WI38 (cell line): ENCODE data around the gene CALR.
"Not testable (repeated sequence)": the region's sequence is repeated elsewhere in the genome, so short reads cannot be mapped to it uniquely, and the experiment has no call there.

Source experiments
- H3K4me3 ChIP-seq: 2 replicates; pipeline ENCODE4 v1.5.1; 2011; ENCODE audit warnings: low read depth, mild to moderate bottlenecking, control low read depth, low read length
- CTCF ChIP-seq: IDR thresholded peaks from 2 replicates; pipeline ENCODE4 v1.5.1; 2012; ENCODE audit warnings: low read depth, mild to moderate bottlenecking, control low read depth, low read length

The CALR gene

DNA sequence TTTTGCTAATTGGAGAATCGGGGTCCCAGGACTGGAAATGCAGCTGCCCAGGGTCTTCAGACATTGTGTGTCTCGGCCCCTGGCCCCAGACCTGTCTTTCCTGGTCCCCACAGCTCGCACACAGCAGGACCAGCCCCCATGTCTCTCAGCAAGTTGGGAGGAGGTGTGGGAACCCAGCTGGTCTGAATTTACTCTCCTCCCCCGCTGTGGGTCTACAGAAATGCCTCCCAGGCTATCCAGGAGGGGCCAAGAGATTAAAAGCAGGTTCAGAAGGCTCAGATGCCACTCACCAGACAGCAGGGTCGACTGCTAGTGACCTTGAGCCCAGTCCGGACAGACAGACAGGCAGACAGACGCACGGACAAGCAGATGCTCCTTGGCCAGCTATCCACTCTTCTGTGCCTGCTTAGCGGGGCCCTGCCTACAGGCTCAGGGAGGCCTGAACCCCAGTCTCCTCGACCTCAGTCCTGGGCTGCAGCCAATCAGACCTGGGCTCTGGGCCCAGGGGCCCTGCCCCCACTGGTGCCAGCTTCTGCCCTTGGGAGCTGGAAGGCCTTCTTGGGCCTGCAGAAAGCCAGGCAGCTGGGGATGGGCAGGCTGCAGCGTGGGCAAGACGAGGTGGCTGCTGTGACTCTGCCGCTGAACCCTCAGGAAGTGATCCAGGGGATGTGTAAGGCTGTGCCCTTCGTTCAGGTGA, 31.0 kb downstream of the CALR start, which contains the start of gene DAND5:
TSS of gene DAND5 (plus strand) at position 285 of the 697 bp plus-strand sequence. CDS start at position 370, 85 bp downstream.
- no peak for TF ChIP-seq CTCF
- H3K4me3 ChIP-seq, result no peak within 1 kb of the TSS

DNA sequence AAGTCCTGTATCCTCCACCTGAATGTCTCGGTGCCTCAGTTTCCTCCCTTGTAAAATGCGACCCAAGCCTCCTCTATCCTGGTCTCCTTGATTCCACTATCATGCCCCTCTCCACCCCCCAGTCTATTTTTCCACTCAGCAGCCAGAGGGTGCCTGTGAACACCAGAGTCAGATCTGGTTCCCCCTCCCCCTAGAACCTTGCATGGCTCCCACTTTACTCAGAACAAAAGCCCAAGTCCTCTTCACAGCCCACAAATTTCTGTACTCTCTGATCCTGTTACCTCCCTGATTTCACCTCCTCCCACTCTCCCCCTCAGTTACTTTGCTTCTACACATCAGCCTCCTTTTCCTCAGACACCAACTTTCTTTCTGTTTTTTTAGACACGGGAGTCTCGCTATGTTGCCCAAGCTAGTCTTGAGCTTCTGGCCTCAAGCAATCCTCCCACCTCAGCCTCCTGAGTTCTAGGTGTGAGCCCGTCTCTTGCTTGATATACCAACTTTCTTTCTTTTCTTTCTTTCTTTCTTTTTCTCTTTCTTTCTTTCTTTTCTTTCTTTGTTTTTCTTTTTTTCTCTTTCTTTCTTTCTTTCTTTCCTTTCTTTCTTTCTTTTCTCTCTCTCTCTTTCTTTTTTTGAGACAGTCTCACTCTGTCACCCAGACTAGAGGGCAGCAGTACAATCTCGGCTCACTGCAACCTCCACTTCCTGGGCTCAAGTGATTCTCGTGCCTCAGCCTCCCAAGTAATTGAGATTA, 31.8 kb downstream of the CALR start:
- no peak for TF ChIP-seq CTCF

DNA sequence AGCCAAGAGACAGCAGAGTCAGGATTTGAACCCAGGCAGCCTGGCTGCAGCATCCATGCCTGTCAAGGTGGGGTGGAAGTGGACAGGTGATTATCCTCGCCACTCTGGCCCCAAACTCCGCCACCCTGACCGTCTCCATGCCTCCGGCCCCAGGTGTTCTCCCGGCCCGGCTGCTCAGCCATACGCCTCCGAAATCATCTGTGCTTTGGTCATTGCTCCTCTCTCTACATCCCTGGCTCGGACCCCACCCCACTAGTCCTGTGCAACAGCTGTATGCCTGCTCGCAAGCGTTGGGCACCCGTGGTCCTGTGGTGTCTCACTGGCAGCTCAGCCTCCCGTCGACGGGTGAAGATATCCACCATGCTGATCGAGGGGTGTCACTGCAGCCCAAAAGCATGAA, 34.8 kb downstream of the CALR start:
- no peak for TF ChIP-seq CTCF
- H3K4me3 ChIP-seq, result no peak overlapping the region

More for the DNA sequence above, 31.8 kb downstream of the CALR start:
- no peak overlapping the region for H3K4me3 ChIP-seq

DNA sequence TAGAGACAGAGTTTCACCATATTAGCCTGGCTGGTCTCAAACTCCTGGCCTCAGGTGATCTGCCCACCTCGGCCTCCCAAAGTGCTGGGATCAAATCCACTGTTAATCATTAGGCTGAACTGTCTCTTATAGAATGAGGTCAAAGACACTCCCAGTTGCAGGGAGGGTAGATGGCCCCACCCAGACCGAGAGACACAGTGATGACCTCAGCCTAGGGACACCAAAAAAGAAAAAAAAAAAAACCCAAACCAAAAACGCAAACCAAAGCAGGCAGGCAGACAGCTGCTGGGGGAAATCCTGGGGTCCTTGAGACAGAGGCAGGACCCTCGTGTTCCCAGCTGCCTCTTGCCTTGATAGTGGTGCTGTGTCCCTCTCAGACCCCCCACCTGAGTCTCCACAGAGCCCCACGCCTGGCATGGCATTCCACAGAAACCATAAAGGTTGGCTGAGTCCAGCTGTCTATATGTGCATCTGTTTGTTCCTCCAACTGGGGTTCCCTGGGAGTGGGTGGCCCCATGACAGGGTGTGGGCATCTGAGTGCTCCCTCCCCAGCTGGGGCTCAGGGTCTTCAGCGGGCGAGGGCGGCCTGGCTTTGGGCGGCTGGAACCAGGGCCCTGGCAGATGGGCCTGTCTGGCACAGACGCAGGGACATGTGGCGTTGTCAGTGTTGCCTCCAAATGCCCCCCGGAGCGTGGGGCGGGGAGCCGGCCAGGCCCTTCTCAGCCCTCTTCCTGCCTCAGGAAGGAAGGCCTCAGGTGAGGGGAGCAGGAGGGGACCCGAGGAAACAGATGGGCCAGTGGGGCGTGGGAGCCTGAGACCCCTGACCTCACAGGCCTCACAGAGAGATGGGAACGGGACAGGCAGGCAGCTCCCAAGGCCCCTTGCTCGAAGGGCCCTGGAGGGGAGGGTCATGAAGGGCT, 36.2 kb downstream of the CALR start:
- H3K4me3 ChIP-seq, result no peak overlapping the region
- no peak for TF ChIP-seq CTCF

GRCh38 chr19:12975221-12975741, 36.9 kb downstream of the CALR start:
- H3K4me3 ChIP-seq, result no peak overlapping the region
- no peak for TF ChIP-seq CTCF

DNA sequence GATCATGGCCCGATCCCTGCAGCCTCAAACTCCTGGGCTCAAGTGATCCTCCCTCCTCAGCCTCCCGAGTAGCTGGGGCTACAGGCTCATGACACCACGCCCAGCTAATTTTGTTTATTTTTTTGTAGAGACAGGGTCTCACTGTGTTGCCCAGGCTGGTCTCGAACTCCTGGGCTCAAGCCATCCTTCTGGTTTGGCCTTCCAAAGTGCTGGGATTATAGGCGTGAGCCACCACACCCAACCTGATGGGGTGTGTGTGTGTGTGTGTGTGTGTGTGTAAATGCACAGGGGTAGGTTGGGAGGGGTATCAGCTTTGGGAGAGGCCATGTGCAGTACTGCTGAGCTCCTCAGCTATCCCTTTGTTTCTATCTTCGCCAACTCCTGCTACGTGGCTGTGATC, 37.7 kb downstream of the CALR start:
- H3K4me3 ChIP-seq, result not testable (repeated sequence)

DNA sequence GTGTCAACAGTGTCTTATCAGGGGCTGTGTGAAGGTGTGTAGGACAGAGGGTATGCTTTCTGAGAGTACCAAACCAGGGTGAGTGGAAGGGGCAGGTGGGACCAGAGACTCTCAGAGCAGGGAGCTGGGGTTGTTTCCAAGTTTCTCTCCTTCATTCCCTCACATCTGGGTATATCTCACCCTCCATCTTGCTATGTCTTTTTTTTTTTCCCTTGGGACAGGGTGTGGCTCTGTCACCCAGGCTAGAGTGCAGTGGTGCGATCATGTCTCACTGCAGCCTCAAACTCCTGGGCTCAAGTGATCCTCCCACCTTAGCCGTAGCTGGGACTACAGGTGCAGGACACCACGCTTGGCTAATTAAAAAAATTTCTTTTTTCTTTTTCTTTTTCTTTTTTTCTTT, 41.6 kb downstream of the CALR start:
- H3K4me3 ChIP-seq, result no peak overlapping the region
- no peak for TF ChIP-seq CTCF
